Activated T-helper 9 cell treated with anti-CD3 and anti-CD28 coated beads, Interleukin-2, amount 50 U/mL, for 16 hours (primary cell): Measurements from ENCODE around the gene PODXL2.
"Not testable (repeated sequence)": the region's sequence is repeated elsewhere in the genome, so short reads cannot be mapped to it uniquely, and the experiment has no call there.

Source experiments
- DNase-seq: peaks from one replicate; pipeline ENCODE4 v3.0.0-alpha.2; 2020; ENCODE audit warnings: low read depth

The PODXL2 gene

DNA sequence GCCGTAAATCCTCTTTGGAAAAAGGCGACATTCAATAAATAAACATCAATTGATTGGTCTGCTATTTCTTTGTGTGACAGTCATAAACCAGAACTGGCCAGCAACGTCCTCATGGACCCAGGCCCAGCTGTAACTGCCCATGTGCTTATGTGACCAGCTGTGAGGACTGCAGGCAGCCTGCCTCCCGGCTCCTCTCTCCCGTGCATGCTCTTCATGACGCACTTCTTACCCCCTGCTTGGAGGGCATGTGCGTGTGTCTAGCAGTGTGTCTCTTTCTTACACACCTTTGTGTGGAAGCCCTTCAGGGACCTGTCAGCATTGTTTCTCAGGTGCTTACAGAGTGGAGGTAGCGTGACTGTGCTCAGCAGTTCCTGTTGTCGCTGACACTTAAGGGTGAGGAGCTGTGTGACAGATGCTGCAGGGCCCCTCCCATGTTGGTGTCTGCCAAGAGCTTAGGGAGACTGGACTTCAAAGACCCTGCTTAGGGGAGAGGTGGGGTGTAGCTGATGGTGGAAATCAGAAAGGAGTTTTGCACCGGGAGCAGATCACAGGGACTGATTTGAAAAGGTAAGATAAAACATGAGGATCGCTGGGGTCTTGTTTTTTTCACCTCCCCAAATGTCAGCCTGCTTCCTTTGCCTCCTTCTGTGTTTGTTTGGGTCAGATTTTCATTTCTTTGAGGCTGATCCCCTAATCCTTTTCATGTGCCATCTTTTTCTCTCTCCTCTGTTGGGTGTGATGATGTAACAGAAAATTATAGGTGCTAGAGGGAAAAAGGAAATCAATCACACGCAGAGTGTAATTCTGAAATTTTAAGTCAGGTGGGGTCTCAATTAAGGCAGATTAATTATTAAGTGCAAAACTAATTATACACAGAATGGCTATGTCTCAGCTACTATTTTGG lies 2.1 kb downstream of the PODXL2 start:
- no peak for DNase-seq

DNA sequence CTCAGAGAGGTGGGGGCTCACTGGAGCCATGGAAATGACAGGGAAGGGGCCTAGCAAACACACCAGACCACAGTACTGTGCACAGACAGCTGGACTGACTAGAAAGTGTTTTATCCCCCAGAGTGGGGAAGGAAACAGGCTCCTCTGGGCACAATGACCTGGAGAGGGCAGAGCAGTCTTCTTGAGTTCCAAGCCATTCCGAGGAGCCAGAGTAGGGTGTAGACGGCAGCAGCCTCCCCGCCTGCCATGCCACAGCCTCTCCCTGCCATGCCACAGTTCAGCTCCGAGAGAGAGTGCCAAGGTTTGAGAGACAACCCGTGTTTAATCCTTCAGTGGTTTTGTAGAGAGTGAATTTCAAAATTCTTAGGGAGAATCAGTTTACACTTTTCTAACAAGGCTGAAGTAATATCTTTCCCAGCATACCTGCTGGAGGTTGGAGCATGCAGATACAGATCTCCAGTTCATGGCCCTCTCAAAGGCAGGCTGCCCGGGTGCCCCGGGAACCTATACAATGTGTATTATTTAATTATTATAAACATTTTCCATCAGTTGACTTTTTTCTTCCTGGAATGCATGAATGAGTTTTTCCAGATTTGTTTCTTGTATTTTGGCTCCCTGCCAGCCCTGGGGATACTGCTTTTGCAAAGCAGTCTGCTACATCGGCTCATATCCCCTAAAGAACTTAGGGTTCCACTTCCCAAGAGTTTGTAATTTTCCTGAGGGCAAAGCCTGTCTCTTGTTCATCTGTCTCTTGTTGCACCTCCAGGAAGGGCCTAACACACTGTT lies 3.2 kb downstream of the PODXL2 start:
- no peak for DNase-seq

DNA sequence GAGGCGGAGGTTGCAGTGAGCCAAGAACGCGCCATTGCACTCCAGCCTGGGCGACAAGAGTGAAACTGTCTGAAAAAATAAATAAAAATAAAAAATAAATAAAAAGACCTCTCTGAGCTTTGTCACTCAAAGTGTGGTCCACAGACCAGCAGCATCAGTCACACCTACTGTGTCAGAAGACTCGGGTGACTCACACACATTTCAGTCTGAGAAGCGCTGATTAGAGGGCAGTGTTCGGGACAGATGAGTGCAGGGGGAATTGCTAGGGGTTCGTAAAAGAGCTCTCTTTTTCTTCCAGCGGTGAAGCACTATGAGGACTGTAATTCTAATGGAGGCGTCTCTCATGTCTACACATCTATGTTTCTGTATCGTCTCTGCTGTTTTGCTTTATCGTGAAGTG lies 5.7 kb downstream of the PODXL2 start:
- DNase-seq = no peak

DNA sequence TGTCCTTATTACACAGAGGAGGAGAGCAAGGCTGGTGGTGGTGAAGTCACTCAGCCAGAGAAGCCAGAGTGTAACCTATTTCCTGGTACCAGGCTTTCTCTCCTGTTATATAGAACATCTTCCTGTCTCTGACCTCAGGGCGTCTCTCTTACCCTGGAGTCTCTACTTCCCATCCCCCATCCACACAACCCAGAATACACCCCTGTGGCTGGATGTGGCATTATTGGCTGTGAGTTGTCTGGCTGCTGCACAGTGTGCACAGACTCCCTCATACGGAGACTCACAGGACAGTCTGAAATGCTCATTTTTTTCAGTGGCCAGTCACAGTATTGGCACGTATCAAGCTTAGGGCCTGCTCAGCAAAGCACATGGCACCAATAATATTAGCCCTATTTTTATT lies 8.6 kb downstream of the PODXL2 start:
- no peak for DNase-seq

DNA sequence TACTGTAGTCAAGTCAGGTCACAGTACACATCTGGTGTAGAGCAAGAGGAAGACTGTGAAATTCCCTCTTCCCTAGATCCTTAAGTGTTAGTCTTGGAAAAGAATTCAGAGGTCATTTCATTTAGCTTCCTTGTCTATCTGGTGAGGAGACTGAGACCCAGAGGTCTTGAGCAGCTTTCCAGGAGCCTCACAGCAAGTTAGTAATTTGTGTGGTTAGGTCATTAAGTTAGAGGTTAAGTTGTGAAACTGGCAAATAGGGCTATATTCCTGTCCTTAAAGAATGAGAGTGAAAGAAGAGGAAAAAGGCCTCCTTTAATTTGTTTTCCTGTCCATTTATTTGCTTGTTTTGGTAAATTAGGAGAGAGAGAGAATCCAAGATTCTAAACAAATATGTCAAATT lies 9.0 kb downstream of the PODXL2 start:
- DNase-seq = no peak

DNA sequence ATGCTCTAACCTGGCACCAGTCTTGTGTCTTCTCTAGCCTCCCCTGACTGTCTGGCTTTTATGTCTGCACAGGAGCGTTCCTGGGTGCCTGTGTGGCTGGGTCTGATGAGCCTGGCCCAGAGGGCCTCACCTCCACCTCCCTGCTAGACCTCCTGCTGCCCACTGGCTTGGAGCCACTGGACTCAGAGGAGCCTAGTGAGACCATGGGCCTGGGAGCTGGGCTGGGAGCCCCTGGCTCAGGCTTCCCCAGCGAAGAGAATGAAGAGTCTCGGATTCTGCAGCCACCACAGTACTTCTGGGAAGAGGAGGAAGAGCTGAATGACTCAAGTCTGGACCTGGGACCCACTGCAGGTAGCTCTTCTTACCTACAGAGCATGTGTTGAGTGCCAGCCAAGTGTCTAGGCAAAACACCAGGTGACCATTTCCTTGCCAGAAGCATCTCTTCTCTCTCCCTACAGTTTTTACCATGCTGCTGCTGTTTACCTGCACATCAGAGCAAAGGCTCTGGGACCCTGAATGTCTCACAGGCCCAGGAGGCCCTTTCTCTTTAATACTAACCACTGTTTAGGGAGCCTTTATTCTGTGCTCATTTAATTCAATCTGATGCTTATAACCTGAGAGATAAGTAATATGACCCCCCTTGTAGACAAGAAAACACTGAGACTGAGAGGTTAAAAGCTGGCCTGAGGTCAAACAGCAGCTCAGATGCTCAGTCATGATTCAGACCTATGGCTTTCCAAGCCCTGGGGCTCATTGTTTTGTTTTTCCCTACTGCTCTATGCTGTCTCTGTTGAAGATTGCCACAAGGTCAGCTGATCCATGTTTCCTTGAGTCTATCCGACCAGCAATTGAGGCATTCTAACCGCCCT lies 10.4 kb downstream of the PODXL2 start:
- DNase-seq = no peak

DNA sequence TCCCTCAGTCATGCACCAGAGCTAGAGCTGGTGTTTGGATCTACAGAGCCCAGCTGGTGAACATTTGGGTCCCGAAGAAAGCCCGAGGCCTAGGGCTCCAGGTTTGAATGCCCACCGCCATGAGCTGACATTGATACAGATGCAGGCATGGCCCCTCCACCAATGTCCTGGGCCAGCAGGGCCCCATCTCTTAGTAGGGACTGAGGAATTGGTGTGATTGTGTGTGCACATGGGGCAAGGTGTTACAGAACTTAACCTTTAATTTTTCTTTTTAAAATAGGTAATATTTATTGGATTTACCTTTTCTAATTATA lies 11.0 kb downstream of the PODXL2 start:
- no peak for DNase-seq

DNA sequence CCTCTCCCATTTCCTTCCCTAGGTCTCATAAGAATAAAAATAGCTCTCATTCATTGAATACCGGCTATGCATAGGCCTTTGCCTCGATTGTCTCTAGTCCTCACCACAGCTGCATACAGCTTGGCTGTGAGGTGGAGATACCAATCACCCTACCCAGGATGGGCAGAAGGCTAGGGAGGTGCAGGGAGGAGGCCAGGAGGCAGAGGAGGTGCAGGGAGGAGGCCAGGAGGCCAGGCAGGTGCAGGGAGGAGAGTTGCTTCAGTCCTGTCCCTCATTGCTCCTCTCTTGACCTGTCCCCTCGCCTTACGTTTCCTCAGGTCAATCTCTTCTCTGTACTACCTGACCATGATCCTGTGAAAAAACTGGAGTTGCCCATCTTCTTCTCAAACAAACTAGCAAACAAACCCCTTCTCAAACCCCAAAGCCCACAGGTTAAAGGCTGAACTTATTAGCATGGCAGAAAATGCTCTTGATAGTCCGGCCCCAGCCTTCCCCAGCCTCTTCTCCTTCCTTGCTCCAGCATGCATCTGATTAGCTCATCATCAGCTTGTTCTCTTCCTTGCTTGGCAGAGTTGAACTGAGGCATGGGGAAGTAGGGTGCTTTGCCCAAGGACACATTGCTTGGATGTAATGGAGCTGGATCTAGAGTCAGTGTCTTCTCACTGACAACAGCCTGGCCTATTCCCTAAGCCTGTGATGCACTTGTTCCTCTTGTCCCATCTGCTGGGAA lies 15.8 kb downstream of the PODXL2 start:
- DNase-seq = no peak

DNA sequence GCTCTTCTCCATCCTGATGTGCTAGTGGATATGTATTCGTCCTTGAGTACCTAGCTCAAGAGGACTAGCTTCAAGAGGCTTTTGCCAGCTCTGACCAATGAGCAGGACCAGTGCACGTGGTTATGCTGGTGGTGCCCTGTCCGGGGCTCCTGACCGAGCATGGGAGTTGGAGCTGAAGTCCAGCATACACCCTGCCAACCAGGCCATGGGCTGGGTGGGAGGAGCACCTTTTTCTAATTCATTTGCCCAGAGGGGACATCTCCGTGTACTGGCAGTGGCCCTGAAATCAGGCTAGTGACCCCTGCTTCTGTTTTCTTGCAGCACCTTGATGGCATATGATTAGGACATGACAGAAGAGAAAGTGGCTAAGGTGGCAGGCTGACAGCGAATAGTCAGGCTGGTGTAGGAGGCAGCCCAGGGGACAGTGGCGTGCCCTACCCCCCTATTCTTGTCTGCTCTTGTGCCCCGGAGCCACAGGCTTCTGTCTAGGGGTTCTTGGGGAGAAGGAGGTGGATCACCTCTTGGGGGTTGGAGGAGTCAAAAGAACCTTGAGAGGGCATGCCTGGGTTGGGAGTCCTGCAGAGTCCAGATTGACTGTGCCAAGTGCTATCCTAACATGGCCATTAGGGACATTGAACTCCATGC lies 16.5 kb downstream of the PODXL2 start:
- DNase-seq = no peak

DNA sequence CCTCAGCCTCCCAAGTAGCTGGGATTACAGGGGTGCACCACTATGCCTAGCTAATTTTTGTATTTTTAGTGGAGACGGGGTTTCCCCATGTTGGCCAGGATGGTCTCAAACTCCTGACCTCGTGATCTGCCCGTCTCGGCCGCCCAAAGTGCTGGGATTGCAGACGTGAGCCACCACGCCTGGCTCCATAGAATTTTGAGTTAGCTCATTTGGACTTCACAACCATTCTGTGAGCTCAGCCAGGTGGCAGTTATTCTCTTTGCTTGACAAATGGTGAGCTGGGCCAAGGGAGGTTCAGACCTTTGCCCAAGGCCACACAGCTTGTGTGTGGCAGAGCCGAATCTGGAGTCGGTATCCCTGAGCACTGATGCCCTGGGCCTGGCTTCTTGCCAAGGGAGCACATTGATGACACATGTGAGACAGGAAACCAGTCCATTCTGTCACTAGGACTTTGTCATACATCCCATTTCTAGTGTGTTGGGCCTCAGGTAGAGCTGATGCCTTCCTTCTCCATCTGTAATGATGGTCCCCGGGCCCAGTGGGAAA lies 17.6 kb downstream of the PODXL2 start:
- DNase-seq = no peak

DNA sequence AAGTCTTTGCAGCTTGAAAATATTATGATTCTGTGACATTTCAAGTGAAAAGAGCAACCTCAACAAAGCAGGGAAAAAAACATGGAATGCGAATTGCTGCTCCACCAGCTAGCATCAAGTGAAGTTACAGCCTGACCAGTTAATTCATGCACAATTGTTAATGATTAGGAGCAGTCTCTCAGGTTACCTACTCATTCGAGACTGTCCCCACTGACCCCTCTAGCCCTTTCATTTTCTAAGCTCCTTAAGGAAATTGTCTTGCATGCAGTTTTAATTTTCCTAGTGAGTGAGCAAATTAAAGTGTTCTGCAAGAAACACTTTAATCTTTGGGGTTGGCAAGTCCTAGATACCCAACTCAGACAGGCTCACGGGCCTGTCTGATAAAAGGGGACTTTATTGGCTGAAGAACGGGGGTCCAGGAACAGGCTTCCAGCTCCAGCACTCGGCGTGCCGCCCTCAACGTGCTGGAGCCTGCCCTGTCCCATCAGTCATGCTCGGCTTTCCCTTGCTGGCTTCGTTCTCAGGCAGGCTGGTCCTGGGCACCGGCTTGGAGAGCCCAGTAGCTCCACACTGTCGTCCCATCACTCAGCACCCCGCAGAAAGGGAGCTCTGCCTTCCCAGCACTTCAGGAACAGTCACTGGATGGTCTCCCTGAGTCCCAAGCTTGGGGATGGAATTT lies 18.3 kb downstream of the PODXL2 start:
- DNase-seq = no peak

DNA sequence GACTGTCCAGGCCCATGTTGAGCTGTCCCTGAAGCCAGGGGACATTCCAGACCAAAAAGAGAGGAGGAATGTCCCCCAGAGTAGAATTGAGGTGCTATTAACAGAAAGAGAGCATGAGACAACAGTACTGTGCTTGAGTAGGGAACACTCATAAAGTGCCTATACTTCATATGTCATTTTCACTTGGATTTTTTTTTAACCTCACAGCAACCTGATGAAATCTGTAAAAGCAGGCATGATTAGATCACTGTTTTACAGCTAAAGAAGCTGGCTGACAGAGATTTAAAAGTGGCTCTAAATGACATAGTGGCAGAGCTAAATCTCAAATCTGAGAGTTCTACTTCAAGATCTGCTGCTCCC lies 18.8 kb downstream of the PODXL2 start:
- no peak for DNase-seq

DNA sequence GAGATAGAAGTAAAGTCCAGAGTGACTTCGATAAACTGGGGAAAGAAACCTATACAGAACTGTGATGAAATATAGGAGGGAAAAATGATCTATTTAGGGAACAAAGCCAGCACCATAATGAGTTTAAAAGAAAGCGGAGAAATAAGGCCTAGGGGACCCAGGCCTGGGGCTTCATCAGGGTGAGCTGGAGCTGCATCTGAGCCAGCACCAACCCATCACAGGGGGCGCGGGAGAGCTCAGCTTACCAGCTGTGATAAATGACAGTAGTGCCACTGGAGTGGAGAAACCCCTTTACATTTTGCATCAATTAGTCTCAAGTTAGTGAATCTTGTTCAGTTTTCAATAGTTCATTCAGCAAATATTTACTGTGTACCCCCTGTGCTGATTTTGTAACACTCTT lies 21.3 kb downstream of the PODXL2 start:
- no peak for DNase-seq

DNA sequence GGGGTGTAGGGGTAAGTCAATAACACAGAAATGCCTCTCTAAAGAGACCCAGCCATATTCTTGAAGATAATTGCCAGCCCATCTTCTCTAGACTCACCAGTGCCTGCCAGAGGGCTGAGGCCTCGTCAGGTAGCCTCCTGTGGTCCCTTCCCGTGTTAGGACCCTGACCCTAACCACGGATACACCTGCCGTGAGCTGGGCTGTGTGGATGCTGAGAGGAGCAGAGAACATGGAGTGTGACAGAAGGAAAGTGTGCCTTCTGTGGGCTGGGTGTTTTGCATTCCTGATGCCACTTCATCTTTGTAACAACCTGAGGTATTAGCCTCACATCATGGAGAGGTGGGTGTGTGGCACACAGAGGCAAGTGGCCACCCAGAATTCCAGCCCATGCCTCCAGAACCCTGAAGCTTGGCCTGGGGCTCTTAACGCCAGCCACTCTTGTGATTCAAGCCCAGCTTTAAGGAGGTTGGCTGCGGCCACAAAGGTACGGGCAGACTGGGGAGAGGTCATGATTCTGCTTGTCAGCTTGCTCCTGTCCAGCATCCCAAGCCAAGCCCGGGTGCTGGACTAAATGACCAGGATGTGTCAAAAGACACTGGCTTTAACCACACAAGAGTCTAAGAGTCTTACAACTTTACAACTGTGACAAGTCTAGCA lies 22.7 kb downstream of the PODXL2 start:
- no peak for DNase-seq

DNA sequence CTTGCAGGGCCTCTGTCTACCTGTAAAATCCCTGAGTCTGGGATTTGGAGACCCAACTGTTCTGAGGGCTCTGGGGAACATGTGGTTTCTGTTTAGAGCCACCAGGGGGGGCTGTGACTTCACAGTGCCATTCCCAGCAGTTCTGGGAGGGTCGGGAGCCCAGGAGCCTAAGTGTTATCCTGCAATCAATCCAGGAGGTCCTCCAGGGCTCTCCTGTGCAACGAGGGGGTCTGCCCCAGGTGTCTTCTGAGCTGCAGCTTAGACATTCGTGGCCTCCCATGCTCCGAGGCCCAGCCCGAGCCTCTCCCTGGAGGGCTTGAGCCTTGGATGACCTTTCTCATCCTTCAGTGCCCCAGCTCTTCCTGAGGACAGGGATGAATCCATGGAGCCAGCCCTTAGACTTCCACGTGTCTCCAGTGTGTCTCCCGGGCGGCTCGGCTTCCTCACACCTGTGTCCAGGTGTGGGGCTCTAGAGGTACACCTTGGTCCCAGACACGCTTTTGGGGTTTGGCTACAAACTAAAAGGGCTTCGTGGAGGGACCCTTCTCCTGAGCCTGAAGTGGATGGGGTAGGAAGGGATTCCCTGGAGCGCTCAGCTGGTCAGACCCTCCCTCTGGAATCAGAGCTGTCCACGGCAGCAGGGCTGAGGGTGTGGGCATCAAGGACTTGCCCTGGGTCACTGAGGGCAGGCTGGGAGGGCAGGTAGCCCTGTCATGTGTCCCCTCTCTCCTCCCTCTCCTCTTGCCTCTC lies 23.4 kb downstream of the PODXL2 start:
- DNase-seq = no peak

DNA sequence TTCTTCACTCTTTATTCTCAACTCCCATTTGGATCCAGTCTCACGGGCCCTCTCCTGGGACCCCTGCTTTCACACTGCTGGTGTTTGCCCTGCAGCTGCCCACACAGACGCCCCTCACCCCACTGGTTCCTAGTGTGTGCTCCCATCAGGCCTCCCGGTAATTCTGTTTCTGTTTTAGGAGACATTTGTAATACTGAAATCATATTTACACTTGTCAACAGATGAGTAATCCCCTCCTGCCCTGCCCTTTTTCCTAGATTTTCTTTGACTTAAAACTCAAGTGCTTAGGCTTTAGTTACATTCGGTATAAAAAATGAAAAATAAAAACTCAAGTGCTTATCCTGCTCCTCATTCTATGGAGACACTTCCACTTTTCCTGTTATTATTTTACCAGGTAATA lies 25.4 kb downstream of the PODXL2 start:
- DNase-seq = no peak

DNA sequence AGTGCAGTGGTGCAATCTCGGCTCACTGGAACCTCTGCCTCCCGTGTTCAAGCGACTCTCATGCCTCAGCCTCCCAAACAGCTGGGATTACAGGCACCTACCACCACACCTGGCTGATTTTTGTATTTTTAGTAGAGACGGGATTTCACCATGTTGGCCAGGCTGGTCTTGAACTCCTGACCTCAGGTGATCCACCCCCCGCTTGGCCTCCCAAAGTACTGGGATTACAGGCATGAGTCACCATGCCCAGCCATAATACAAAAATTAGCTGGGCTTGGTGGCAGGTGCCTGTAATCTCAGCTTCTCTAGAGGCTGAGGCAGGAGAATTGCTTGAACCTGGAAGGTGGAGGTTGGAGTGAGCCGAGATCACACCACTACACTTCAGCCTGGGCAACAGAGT lies 26.0 kb downstream of the PODXL2 start:
- not testable (repeated sequence) for DNase-seq

DNA sequence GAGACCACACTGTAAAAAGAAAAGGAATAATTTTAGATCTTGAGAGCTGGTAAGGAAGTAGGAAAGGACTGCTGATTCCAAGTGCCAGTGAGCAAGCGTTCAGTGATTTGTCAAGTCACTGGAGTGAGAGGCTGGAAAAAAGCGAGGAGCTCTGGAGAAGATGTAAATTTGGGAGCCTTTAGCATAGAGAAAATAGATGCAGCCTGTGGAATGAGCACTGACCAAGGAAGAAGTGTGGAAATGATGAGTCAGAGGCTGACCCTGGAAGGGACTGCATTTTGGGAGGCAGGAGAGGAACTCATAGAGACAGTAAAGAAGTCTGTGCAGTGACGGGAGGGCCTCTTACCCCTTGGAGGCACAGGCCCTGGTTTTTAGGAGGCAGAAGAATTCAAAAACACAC lies 26.7 kb downstream of the PODXL2 start:
- DNase-seq = no peak

DNA sequence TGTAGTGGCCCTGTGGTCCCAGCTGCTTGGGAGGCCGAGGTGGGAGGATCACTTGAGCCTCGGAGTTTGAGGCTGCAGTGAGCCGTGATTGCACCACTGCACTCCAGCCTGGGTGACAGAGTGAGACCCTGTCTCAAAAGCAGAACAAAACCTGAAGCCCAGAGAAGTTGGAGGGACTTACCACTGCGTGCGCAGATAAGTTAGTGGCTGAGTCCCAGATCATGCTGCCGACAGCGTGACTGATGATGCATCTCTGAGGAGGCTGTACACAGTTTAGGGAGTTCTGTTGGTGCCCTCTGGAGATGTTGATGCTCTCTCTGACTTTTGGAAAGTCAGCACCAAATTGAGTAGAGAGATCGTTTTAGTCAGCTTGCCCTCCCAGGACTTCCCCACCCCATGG lies 27.9 kb downstream of the PODXL2 start:
- no peak for DNase-seq
